Endothelial cell of umbilical vein (primary cell): ENCODE measurements around the gene CRHR1. TPM values are rescaled to one million over a fixed set of nuclear protein-coding genes. Genes with fewer than 3 reads are reported as not detected.

Experiments
- BruUV-seq: library from RNA; stranded (reverse); fragments of 400-500 nt; replicated peaks from 2 replicates; lab custom pipeline; 2021; lab: Mats Ljungman, UMichigan
- CTCF ChIA-PET: fragments of 300-600, 350-600 bp; sonication (Branson Sonifier 250); formaldehyde crosslinking; loops from one replicate; lab custom pipeline; 2021; ENCODE audit warnings: antibody characterized with exemption, inconsistent platforms; lab: Charles Lee
- POLR2A ChIA-PET: fragments of 300-600, 350-600 bp; sonication (Branson Sonifier 250); formaldehyde crosslinking; loops from one replicate; lab custom pipeline; 2021; ENCODE audit warnings: antibody characterized with exemption, inconsistent platforms; lab: Charles Lee
- DNase-seq: peaks from one replicate; pipeline ENCODE4 v3.0.0-alpha.2; 2011; ENCODE audit warnings: low read depth, low spot score
- FAIRE-seq: peaks from 2 replicates; lab custom pipeline; 2011; peaks lifted over from hg19 to GRCh38; lab: Jason Lieb, UNC
- H2AFZ ChIP-seq: 2 replicates; pipeline ENCODE4 v1.6.0; 2012; ENCODE audit warnings: low read depth, low read length, control low read depth, inconsistent platforms
- H3K27ac ChIP-seq: 2 replicates; pipeline ENCODE4 v1.5.1; 2011; ENCODE audit warnings: low read depth, mild to moderate bottlenecking, control low read depth, low read length, moderate library complexity; ENCODE audit not compliant: insufficient read depth
- H3K27me3 ChIP-seq, 2 experiments: 2 replicates each; pipeline versions ENCODE4 v1.6.0 to v1.6.1; 2011; ENCODE audit warnings: low read length in 2 of 2, mixed read lengths in 1 of 2; ENCODE audit not compliant: control insufficient read depth in 2 of 2, insufficient read depth in 2 of 2
- H3K36me3 ChIP-seq, 2 experiments: 2 replicates in 1 of 2; 3 replicates in 1 of 2; pipeline ENCODE4 v1.5.1; 2011; ENCODE audit warnings: low read length in 2 of 2, mild to moderate bottlenecking in 1 of 2, moderate library complexity in 1 of 2; ENCODE audit not compliant: control insufficient read depth in 2 of 2, insufficient read depth in 2 of 2; ENCODE audit errors: extremely low read depth in 1 of 2
- H3K4me1 ChIP-seq: 3 replicates; pipeline ENCODE4 v1.5.1; 2011; ENCODE audit warnings: mild to moderate bottlenecking, low read length; ENCODE audit not compliant: control insufficient read depth, insufficient read depth; ENCODE audit errors: extremely low read depth
- H3K4me2 ChIP-seq: 2 replicates; pipeline ENCODE4 v1.6.1; 2011; ENCODE audit warnings: low read length, control low read depth, mixed read lengths; ENCODE audit not compliant: insufficient read depth
- H3K4me3 ChIP-seq, 3 experiments: fragments of 200-600 bp in 1 of 3; sonication (generic), shearing (Covaris generic) in 1 of 3; replicated peaks in 1 of 3; 2 replicates each; pipeline ENCODE4 v1.5.1; 2011 to 2016; ENCODE audit warnings: control low read depth in 3 of 3, low read length in 3 of 3, mild to moderate bottlenecking in 2 of 3, inconsistent platforms in 1 of 3, low read depth in 1 of 3, moderate library complexity in 1 of 3; ENCODE audit not compliant: insufficient read depth in 1 of 3
- H3K79me2 ChIP-seq: 2 replicates; pipeline ENCODE4 v1.6.0; 2012; ENCODE audit warnings: low read length, inconsistent platforms; ENCODE audit not compliant: control insufficient read depth, insufficient read depth
- H3K9ac ChIP-seq: replicated peaks from 2 replicates; pipeline ENCODE3; 2011; ENCODE audit warnings: low read length, control low read depth; ENCODE audit not compliant: insufficient read depth; ENCODE audit errors: extremely low read depth
- H3K9me1 ChIP-seq: replicated peaks from 3 replicates; pipeline ENCODE4 v1.6.0; 2011; ENCODE audit warnings: mild to moderate bottlenecking, low read length; ENCODE audit not compliant: control insufficient read depth, insufficient read depth; ENCODE audit errors: extremely low read depth
- H3K9me3 ChIP-seq: replicated peaks from 2 replicates; pipeline ENCODE4 v1.5.1; 2012; ENCODE audit warnings: low read length, inconsistent platforms; ENCODE audit not compliant: control insufficient read depth, insufficient read depth
- H4K20me1 ChIP-seq: replicated peaks from 2 replicates; pipeline ENCODE3; 2011; ENCODE audit warnings: mild to moderate bottlenecking, low read length; ENCODE audit not compliant: control insufficient read depth, insufficient read depth; ENCODE audit errors: extremely low read depth
- EZH2 ChIP-seq: IDR thresholded peaks from 2 replicates; pipeline ENCODE4 v1.6.1; 2012; ENCODE audit warnings: borderline replicate concordance, low read depth, mild to moderate bottlenecking, moderate library complexity, low read length, inconsistent platforms; ENCODE audit not compliant: severe bottlenecking
- FOS ChIP-seq: IDR thresholded peaks from 2 replicates; pipeline ENCODE4 v1.6.1; 2011; ENCODE audit warnings: mild to moderate bottlenecking, low read length, moderate library complexity, borderline replicate concordance; ENCODE audit not compliant: insufficient read depth
- GATA2 ChIP-seq: IDR thresholded peaks from 2 replicates; pipeline ENCODE4 v1.7.0; 2011; ENCODE audit warnings: low read depth, mild to moderate bottlenecking, moderate library complexity, mixed read lengths, low read length; ENCODE audit not compliant: insufficient read length, insufficient read depth
- MAX ChIP-seq: IDR thresholded peaks from 2 replicates; pipeline ENCODE4 v1.6.1; 2011; ENCODE audit not compliant: insufficient read depth, insufficient read length
- MYC ChIP-seq: IDR thresholded peaks from one replicate; pipeline ENCODE4 v1.6.1; 2011; ENCODE audit warnings: mild to moderate bottlenecking, low read depth, low read length
- POLR2A ChIP-seq: IDR thresholded peaks from 2 replicates; pipeline ENCODE4 v1.6.1; 2012; ENCODE audit warnings: low read depth, mild to moderate bottlenecking, control low read depth, low read length
- POLR2AphosphoS5 ChIP-seq: IDR thresholded peaks from 2 replicates; pipeline ENCODE4 v1.6.1; 2012; ENCODE audit warnings: low read depth, mild to moderate bottlenecking, control low read depth, low read length, moderate library complexity; ENCODE audit not compliant: insufficient read depth
- dilution Hi-C: fragments of 300-500 bp; cut with MboI; formaldehyde crosslinking; loops from one replicate; pipeline ENCODE4 v1.15.0; 2019; ENCODE audit warnings: low sequenced_read_pairs; ENCODE audit not compliant: extremely low pct_ligation_motif_present
- intact Hi-C: fragments of 100-400 bp; cut with micrococcal nuclease; formaldehyde crosslinking; loops from one replicate; pipeline ENCODE4 v1.10.0; 2022
- polyA plus RNA-seq, 4 experiments: library from polyadenylated mRNA; depleted of rRNA in 3 of 4; stranded (reverse) in 3 of 4; unstranded in 1 of 4; fragments of >200 nt; gene quantifications; 2 replicates each; pipeline versions ENCODE4 v1.2.1 to v1.2.3, GENCODE V29; 2011 to 2012; ENCODE audit warnings: missing spikeins in 1 of 4
- total RNA-seq: library from RNA; stranded (reverse); gene quantifications from 2 replicates; pipeline ENCODE4 v1.2.3, GENCODE V29; 2021
- TF ChIP-seq, protein P1 (sequence below), 2 donors: IDR thresholded peaks; 1 replicate in 1 of 2; 2 replicates in 1 of 2; pipeline ENCODE4 v1.5.1; 2011; ENCODE audit warnings: low read length in 2 of 2, mild to moderate bottlenecking in 2 of 2, moderate library complexity in 2 of 2, control low read depth in 1 of 2, inconsistent platforms in 1 of 2, low read depth in 1 of 2; ENCODE audit not compliant: insufficient read depth in 1 of 2; ENCODE audit errors: extremely low read depth in 1 of 2

Gene CRHR1
- total and polyA plus RNA-seq, 2 donors (not counting 3 experiments of a cell fraction or from before 2014, with no cell fraction given), result not detected

GRCh38 chr17:45851873-45852272, 67.8 kb downstream of the CRHR1 start:
- H3K9me1 ChIP-seq, result no peaks in the 10 kb centered on the region
- H3K36me3 ChIP-seq, result no peaks in the 10 kb centered on the region
- POLR2A ChIA-PET, result no interaction called here
- dilution Hi-C loops, result no loop called here
- no peak overlapping the region for H3K4me2 ChIP-seq
- no peak overlapping the region for H2AFZ ChIP-seq
- no peak for DNase-seq
- H3K27ac ChIP-seq, result no peak overlapping the region
- no peak overlapping the region for H3K4me3 ChIP-seq
- FAIRE-seq, result no peak
- H3K4me1 ChIP-seq, result no peaks in the 10 kb centered on the region
- intact Hi-C loops, result loop anchor here (1.0 kb wide), 1 partner anchor 212 kb away; no protein-coding TSS in a partner anchor
- H3K79me2 ChIP-seq, result no peaks in the 10 kb centered on the region
- H3K27me3 ChIP-seq, result peaks cover 0 to 4% of the 10 kb centered on the region in 2 experiments
- H4K20me1 ChIP-seq, result no peaks in the 10 kb centered on the region
- no peaks in the 10 kb centered on the region for H3K9me3 ChIP-seq
- CTCF ChIA-PET, result interaction anchor here (0.6 to 2.8 kb wide), 22 partner anchors 9 to 717 kb away, joined by 3 to 48 read pairs (median 4); partner anchors contain the start of gene ACBD4
- no TSS peak for BruUV-seq
- TF ChIP-seq GATA2, result no peak
- no peak for TF ChIP-seq MYC
- no peak for TF ChIP-seq POLR2A
- TF ChIP-seq, protein P1, sequence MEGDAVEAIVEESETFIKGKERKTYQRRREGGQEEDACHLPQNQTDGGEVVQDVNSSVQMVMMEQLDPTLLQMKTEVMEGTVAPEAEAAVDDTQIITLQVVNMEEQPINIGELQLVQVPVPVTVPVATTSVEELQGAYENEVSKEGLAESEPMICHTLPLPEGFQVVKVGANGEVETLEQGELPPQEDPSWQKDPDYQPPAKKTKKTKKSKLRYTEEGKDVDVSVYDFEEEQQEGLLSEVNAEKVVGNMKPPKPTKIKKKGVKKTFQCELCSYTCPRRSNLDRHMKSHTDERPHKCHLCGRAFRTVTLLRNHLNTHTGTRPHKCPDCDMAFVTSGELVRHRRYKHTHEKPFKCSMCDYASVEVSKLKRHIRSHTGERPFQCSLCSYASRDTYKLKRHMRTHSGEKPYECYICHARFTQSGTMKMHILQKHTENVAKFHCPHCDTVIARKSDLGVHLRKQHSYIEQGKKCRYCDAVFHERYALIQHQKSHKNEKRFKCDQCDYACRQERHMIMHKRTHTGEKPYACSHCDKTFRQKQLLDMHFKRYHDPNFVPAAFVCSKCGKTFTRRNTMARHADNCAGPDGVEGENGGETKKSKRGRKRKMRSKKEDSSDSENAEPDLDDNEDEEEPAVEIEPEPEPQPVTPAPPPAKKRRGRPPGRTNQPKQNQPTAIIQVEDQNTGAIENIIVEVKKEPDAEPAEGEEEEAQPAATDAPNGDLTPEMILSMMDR (IDR thresholded peaks at IDR 0.05; ENCODE audit: extremely low read depth in 1 of 2, insufficient read depth in 1 of 2, low read depth in 1 of 2, low read length in 2 of 2), result no peak
- no peak for TF ChIP-seq EZH2
- TF ChIP-seq MAX, result no peak
- TF ChIP-seq FOS, result no peak
- TF ChIP-seq POLR2AphosphoS5, result no peak
- H3K9ac ChIP-seq, result no peak overlapping the region
